ENCODE data around the gene CLSTN3.
"Not testable (repeated sequence)": the region's sequence is repeated elsewhere in the genome, so short reads cannot be mapped to it uniquely, and the experiment has no call there.

The CLSTN3 gene

DNA sequence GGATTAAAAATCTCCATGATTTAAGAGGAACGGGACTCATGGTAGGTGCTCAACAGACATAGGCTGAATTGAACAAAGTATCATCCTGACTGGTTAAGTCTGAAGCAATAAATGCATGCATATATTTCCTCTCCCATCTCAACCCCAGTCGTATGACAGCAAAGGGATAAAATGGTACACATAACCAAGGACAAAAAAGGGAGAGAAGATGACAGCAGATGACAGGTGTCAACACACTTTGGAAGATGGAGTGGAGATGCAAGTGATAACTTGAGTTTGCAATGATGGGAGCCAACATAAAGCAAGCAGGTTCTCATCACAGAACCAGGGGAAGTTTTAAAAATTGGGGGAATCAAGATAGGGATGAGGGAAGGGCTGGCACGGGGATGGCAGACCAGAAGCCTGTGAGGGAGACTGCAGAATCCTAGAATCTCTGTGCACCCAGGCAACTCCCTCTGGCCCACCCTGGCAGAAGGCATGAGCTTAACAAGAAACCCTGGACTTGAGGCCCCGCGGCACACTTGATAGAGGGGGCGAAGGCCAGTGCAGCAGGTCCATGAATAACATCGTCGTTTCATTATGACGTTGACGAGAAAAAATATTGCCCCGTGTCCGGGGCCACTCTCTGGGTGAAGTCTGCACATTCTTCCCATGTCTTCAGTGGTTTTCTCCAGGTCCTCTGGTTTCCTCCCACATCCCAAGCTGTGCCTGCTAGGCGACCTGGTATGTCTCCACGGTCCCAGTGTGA lies 26.2 kb upstream of the CLSTN3 start:
- DNase-seq (ENCODE audit: low spot score): no peak

DNA sequence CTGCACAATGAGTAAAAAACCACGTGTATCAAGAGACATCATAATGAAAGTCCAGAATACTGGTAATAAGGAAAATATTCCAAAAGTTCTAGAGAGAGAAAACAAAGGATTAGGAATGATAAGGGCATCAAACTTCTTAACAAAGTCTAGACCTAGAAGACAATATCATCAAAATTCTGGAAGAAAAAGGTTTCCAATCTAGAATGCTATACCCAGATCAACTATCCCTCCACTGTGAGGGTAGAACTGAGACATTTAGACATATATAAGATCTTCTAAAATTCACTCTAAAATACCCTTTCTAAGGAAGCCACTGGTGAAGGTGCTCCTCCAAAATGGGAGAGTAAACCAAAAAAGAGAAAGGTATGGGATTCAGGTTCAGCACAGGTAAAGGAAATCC lies 24.1 kb upstream of the CLSTN3 start:
- DNase-seq (ENCODE audit: low spot score): no peak

DNA sequence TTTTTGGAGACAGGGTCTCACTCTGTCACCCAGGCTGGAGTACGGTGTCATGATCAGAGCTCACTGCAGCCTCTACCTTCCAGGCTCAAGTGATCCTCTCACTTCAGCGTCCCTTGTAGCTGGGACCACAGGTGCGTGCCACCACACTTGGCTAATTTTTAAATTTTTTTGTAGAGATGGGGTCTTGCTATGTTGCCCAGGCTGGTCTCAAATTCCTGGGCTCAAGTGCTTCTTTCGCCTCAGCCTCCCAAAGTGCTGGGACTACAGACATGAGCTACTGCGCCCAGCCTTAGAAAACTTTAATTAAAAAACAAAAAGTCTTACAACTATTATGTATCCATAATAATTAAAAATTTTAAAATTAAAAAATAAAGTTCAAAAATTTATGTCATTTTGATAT lies 23.0 kb upstream of the CLSTN3 start:
- DNase-seq (ENCODE audit: low spot score): not testable (repeated sequence)

DNA sequence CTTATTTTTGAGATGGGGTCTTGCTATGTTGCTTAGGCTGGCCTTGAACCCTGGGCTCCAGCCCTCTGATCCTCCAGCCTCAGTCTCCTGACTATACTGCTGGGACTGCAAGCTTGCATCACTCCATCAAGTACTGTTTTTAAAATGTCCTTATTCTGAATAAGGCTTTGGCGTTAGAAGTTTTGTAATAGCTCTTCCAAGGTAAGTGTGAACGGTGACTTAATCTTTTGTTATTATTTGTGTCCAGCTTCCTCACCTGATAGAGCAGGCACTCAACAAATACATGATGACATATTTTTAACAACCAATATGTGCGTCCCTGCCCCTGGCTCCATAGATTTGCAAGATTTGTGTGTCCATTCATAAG lies 22.6 kb upstream of the CLSTN3 start:
- DNase-seq (ENCODE audit: low spot score): no peak

DNA sequence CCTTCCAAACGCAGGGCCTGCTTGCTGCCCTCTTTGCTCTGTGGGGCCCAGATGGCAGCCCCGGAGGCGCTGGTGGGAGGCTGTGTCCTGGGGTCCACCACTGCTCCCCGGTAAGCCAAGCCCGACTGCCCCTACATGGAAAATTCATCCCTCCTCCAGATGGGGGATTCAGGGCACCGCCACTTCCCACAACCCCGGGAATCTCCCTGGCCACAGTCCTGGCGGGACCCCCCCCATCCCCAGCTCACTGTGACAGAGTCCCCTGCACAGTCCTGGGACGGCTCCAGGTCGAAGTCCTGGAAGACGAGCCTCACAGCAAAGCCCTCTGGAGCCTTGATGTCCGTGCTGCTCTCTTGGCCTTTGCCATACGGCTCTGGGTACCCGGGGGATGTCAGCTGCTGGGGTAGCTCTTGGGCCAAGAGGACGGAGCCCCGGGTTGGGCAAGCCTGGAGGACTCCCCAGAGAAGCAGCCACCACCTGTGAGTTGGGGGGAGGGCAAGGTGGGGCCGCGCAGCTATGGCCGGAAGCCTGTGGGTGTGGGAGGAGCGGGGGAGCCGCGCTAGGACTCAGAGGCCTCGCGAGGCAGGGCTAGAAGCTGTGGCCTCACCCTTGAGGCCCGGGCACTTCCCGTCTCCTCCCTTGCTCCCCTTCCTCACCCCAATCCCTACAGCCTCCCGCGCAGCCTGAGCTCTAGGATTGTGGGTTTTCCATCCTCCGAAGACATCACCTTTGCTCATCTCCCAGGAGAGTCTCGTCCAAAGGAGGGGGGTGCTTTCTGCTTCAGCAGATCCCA lies 22.0 kb upstream of the CLSTN3 start:
- DNase-seq (ENCODE audit: low spot score): no peak

DNA sequence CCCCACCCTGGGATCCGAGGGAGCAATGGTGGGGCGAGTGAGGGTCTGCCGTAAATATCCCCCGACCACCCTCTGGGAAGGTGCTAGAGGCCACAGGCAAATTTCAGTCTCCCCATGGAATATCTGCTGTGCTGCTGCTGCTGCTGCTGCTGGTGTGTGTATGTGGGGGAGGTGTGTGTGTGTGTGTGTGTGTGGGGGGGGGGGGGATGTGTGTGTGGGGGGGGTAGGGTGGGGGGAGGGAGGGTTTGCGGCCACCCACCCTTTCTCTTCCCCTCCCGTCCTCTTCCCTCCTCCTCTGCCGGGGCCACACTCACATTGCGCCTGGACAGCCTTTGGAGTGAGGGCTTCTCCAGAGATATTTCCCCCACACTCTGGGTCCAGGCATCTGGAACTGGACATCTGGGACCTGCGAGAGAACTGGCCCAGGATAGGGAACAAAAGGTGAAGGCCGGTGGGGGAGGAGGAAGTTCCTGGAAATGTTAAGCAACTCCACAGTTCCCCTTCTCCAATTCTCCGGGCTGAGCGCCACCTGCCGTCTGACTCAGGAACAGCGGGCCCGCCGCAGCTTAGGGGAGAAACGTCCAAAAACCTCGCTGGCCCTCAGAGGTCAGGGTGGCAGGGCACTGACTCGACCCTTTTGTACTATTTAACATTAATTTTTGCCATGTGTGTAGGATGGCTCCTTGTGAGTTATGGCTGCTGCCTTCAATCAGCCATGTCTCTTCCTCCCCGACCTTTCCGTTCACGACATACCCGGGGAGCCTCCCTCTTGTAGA lies 21.2 kb upstream of the CLSTN3 start, which contains the start of gene C1RL:
Gene C1RL, minus strand, starts transcription at position 419 of the 776 bp plus-strand sequence. Its CDS starts 34 bp downstream, at position 385.
- peak; percentile 62 for DNase-seq (ENCODE audit: low spot score)

DNA sequence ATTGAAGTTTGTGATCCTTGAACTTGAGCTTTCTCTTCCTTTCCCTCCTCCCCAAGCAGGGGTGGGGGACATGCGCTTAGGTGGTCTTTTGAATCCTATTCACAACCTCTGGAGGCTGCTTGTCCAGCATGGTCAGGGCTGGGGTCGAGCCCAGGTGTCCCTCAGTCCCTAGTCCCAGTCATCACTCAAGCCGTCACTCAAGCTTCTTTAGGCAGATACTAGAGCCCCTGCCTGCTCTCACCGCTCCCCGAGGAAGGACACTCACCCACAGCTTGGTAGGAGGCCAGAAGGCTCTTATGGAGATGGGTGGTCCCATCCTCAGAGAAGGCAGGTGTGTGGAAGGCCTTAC lies 20.6 kb upstream of the CLSTN3 start:
- DNase-seq (ENCODE audit: low spot score): no peak

DNA sequence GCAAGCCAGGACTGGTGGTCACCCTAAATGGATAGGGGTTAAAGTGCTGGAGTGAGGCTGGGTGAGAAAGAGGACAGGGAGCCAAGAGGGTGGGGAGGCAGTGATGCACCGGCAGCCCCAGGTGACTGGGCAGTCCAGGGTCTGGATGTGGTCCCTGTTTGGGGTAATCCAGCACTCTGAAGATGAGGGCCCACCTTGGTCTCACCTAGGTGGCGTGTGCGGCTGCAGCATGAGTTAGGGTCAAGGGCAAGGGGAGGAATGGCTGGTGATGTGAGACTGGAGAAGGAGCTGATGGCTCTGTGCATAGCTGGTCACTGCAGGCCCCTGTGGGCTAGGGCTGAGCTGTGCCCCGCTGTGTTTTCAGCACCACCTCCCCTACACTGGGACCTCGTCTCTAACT lies 19.5 kb upstream of the CLSTN3 start:
- DNase-seq (ENCODE audit: low spot score): no peak

DNA sequence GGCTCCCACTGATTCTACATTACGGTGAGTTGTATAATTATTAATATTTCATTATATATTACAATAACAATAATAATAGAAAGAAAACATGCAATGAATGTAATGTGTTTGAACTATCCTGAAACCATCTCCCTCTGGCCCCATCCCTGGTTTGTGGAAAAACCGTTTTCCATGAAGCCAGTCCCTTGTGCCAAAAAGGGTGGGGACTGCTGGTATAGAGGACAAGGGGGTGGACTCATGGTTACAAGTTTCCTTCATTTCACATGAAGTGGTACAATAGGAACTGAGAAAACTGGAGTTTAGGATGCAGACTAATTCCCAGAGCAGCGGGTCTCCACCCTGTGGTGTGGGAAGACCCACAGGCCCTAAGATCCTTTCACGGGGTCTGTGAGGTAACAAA lies 18.1 kb upstream of the CLSTN3 start:
- DNase-seq (ENCODE audit: low spot score): no peak

DNA sequence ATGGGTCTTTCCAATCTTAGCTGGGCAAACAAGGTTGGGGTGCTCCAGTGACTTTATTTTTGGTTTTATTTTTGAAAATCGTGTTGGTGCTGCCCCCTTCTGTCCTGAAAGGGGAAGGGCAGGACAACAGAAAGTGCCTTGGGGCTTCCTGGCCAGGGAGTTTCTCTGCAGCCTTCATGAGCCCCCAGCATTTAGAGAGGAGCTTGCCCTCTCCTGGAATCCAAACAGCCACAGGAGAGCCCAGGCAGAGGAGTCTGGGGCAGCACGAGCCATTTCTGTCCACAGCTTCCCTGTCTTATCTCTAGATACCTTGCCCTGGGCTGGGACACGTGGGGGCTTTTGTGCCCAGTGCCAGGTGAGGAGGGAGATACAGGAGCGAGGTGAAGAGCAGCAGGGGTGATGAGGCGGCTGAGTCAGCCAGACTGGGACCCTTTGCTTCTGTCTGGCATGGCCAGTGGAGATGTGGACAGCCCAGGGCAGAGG lies 16.7 kb upstream of the CLSTN3 start:
- DNase-seq (ENCODE audit: low spot score): peak; percentile 42

DNA sequence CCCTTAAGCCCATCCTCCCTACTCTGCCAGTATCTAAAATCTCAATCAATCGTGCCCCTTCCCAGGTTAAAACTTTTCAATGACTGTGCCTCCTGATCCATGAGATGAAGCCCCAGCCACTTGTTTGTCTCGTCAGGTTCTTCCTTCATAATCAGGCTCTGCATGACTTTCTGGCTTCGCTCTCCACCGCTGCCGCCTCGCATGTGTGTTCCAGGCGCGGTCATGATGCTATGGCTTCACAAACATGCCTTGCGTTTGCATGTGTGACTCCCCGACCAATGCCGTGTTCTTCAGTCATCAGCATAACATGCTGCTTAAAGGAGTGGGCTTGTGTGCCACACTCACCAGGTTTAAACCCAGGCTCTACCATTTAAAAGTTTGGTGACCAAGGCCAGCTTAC lies 16.2 kb upstream of the CLSTN3 start:
- no peak for DNase-seq (ENCODE audit: low spot score)

DNA sequence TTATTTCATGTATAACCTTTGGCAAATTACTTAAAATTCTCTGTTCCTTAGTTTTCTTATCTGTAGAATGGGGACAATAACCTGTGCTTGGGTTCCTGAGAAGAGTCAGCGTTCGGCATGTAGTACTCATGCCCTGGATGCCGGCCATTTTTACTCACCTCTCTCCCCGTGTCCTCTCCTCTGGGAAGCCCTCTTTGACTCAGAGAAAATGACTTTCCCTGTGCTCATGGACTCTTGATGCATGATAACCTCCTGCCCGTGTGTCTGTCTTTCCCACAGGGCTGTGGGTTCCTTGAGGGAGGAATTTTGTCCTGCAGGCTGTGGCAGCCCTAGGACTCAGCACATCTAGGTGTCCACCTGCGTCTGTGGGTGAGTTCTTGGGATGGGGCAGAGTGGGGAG lies 15.3 kb upstream of the CLSTN3 start:
- no peak for DNase-seq (ENCODE audit: low spot score)

DNA sequence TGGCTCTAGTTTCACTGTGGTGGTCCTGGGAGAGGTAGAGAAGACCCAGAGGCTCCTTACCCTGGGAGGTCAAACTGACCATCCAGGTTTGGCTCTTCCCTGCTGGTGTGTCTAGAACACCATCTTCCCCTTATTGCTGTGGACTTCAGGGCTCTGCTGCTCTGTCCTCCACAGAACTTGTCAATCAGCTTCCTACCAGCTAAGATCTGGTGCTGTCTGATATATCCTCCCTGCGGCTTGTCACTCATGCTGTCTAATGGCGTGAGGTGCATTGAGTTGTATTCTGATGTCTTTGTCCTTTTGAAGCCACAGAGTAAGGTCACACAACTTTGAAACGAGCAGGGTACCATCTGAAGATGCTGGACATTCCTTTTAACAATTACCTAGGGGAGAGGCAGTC lies 14.0 kb upstream of the CLSTN3 start:
- DNase-seq (ENCODE audit: low spot score): no peak

DNA sequence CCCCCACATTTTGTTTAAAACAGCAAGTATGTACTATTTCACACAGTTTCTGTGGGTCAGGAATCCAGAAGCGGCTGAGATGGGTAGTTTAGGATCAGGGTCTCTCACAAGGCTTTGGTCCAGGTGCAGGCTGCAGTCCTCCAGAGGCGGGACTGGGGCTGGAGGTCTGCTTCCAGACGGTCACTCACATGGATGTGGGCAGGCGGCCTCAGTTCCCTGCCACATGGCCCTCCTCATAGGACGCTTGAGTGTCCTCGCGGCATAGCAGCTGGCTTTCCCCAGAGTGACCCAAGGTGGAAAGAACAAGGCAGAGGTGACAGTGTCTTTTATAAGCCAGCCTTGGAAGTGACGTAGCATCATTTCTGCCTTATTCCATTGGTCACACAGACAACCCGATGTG lies 13.3 kb upstream of the CLSTN3 start:
- DNase-seq (ENCODE audit: low spot score): no peak

DNA sequence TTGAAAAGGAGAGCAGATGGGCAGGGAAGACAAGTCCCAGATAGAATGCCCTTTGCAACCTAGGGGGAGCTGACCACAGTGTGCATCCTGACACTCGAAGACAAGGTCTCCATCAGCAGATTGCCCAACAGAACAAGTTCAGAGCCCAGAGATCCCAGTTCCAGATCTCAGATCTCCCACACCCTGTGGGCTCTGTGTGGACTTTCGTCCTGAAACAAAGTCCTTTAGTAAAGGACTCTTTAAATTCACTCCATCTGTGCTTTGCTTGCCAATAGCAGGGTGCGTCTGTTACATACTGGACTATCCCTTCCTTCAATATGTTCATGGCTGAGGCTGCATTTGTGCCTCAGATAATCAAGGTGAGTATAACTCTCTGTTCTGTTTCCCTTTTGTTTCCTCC lies 12.5 kb upstream of the CLSTN3 start:
- DNase-seq (ENCODE audit: low spot score): no peak

DNA sequence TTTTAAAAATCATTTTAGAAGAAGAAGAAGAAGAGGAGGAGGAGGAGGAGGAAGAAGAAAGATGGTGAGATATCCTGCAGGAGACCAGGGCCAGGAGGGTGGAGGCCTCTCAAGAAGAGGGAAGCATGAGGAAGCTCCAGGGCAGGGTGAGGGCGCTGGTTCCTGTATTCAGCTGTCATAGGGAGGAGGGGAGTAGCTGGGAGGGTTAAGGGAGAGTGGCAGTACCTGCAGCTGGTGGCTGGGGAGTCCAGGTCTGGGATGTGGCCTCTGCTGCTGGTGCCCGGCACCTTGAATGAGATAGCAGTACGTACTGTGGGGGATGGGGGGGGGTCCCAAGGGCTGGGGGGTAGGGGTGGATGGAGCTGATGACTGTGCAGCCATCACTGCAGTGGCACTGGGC lies 11.3 kb upstream of the CLSTN3 start:
- no peak for DNase-seq (ENCODE audit: low spot score)

DNA sequence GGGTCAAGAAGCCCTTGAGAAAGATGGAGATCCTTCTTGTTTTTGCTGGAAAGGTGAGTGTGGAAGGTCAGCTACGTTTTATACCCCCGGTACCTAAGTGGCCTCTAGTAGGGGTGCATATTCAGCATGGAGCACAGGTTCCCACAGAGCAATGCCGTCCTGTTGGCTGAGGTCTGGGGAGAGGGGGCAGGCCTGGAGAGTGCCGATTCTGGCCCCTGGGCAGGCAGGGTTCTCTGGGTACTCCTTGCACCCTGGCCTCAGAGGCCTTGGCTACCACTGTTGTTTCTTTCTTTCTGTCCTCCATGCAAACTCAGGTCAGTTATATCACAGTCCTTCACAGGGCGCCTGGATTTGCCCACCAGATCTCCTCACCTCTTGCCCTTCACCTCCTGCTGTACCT lies 10.0 kb upstream of the CLSTN3 start:
- no peak for DNase-seq (ENCODE audit: low spot score)

DNA sequence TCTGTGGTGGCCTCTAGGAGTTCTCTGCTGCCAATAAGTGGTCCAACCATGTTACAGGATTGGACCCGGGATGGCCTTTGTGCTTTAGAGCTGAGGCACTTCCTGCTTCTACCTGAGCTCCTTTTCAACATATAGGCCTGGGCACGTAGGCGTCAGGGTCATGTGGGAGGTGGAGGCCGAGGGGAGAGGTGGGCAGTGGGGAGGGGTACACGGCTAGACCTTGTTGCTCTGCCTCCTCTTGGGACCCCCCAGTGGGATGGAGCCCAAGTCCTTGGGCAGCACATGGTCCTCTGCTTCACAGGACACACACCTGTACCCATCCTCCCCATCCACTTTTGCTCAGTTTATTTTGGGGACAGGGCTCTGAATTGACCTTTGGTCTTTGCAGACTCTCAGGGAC lies 8.8 kb upstream of the CLSTN3 start:
- no peak for DNase-seq (ENCODE audit: low spot score)

DNA sequence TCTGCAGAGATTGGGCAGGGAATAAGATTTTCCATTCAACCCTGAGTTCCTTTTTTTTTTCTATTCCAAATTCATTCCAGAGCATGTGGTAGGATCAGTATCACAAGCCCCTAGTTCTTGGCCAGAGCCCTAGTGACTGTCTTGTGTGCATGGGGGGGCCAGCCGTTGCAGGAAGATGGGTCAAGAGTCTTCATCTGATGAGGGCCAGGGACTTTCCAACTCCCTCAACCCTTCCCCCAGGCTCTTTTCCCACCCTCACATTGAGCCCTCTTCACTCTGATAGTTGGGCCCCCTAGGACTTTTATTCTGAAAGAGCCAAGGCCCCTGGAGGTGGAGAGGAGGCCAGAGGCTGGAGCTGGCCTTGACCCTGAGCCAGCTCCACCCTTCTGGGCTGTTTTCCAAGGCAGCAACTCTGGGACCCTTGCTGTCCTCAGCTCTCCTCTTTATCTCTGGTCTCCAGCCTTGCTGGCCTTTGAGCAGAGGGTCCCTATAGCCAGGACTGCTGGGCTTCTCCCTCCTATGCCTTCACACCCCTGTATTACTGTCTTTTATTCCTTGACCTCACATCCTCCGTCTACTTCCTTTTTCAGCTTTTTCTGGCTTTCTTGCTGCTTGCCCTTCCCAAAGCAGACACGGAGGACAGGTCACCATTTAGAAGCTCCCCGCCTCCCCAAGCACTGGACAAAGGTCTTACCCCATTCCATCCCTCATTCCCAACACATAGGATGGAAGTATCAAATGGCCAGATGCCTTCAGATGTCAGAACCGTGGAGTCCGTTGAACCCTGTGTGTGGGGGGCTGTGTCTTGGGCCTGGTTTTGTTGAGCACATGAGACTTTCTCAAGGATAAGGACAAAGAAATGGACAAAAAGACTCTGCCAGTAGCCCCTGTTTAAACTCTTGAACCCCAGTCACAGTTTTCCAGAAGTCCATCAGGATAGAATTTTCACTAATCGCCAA lies 7.1 kb upstream of the CLSTN3 start:
- DNase-seq (ENCODE audit: low spot score): no peak

DNA sequence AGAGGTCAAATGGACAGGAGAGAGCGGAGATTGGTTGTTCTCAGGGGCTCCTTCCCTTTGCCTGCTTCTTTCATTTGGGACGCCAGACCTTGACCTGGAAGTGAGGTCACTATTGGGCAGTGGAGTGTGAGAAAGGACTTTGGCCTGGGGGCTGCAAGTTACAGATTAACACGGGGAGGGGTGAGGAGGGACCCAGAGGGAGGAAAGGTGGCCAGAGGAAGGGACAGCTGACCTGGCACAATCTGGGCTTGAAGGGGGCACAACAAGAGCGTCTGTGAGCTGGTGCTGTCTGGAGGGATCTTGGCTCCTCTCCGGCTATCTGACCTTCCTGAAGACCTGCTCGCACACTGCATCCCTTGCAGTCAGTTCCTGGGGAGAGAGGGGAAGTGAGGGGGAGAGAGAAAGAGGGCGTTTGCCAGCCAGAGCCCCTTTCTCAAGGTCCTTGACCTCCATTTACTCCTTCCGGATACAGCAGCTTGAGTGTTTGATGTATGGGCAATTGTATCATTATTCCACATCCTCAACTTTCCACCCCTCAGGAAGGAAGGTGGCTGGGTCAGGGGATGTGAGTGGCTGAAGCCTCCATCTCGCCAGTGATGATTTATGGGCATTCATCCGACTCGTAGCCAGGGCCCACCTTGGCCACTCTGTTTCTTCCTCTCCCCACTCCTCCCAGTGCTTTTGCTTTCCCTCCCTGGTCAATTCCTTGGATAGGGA lies 6.2 kb upstream of the CLSTN3 start:
- DNase-seq (ENCODE audit: low spot score): peak; percentile 53

DNA sequence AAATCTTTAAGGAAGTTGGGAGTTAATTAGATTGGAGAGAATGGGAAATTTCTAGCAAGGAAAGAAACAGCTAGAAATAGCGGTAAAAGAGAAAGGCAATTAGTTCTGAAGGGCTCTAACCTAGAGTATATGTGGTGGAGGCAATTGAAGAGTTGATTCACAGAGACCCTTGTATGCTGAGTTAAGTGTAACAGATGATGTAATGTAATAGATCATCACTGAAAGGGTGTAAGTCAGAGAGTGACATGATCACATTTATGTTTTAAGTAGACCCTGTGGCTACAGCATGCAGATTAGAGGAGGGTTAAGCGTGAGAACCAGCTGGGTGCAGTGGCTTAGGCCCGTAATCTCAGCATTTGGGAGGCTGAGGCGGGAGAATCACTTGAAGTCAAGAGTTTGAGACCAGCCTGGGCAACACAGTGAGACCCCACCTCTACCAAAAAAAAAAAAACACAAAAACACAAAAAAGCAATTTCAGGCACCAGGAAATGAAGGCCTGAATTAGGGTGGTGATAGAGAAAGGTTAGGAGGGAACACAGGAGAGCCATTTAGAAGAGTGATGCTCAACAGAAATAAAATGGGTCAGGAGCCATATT lies 4.4 kb upstream of the CLSTN3 start:
- DNase-seq (ENCODE audit: low spot score): no peak

Measured in kidney capillary endothelial cell (primary cell).